AG10803 (cell line): ENCODE results near the gene MYRF.

ENCODE experiments used
- DNase-seq: peaks from one replicate; pipeline ENCODE4 v3.0.0; 2010; ENCODE audit warnings: low read depth
- H3K4me3 ChIP-seq: 2 replicates; pipeline ENCODE4 v1.5.1; 2011; ENCODE audit warnings: mild to moderate bottlenecking, low read length, control low read depth
- CTCF ChIP-seq: conservative IDR thresholded peaks from 2 replicates; pipeline ENCODE4 v1.5.1; 2011; ENCODE audit warnings: mild to moderate bottlenecking, low read length, control low read depth, inconsistent platforms

Gene MYRF

GRCh38 chr11:61727401-61727811 is 25.0 kb upstream of the MYRF start:
- TF ChIP-seq CTCF, result no peak

GRCh38 chr11:61728066-61728939 is 24.1 kb upstream of the MYRF start:
- no peak for TF ChIP-seq CTCF
- no peak for DNase-seq
- no peak overlapping the region for H3K4me3 ChIP-seq

More at GRCh38 chr11:61727401-61727811, 25.0 kb upstream of the MYRF start:
- DNase-seq, result no peak
- H3K4me3 ChIP-seq, result no peak overlapping the region

GRCh38 chr11:61728940-61729219 is 23.6 kb upstream of the MYRF start:
- peak; percentile 52 for DNase-seq
- TF ChIP-seq CTCF, result no peak
- H3K4me3 ChIP-seq, result no peak overlapping the region

- H3K4me3 ChIP-seq, result no peak overlapping the region
- no peak for TF ChIP-seq CTCF
- DNase-seq, result no peak
These were observed 22.0 kb upstream of the MYRF start for GRCh38 chr11:61730240-61730994.

- H3K4me3 ChIP-seq, result no peak overlapping the region
- TF ChIP-seq CTCF, result no peak
- no peak for DNase-seq
These were observed 21.1 kb upstream of the MYRF start for GRCh38 chr11:61731211-61731951.

GRCh38 chr11:61731952-61732675 is 20.3 kb upstream of the MYRF start:
- no peak for TF ChIP-seq CTCF
- peak; percentile 27 for DNase-seq
- no peak overlapping the region for H3K4me3 ChIP-seq
